Glutamatergic neuron (in vitro differentiated cells): Measurements from ENCODE around the gene TMEM129. TPM values are rescaled to one million over a fixed set of nuclear protein-coding genes. Genes with fewer than 3 reads are reported as not detected.

Experiments
- DNase-seq: peaks from one replicate; pipeline ENCODE4 v3.0.0; 2022
- H3K27ac Mint-ChIP-seq: one replicate; pipeline ENCODE4 v1.8.0; 2020; ENCODE audit warnings: mild to moderate bottlenecking, mixed read lengths, inconsistent platforms; ENCODE audit not compliant: unreplicated experiment
- H3K27me3 Mint-ChIP-seq: one replicate; pipeline ENCODE4 v1.8.0; 2020; ENCODE audit warnings: mild to moderate bottlenecking, moderate library complexity, mixed read lengths, inconsistent platforms; ENCODE audit not compliant: unreplicated experiment
- H3K36me3 Mint-ChIP-seq: one replicate; pipeline ENCODE4 v1.8.0; 2020; ENCODE audit warnings: mild to moderate bottlenecking, mixed read lengths, inconsistent platforms; ENCODE audit not compliant: unreplicated experiment
- H3K4me1 Mint-ChIP-seq: one replicate; pipeline ENCODE4 v1.8.0; 2020; ENCODE audit warnings: mild to moderate bottlenecking, low read depth, mixed read lengths, inconsistent platforms; ENCODE audit not compliant: unreplicated experiment
- H3K4me3 Mint-ChIP-seq: one replicate; pipeline ENCODE4 v1.8.0; 2020; ENCODE audit warnings: mild to moderate bottlenecking, mixed read lengths, inconsistent platforms; ENCODE audit not compliant: unreplicated experiment
- H3K9me3 Mint-ChIP-seq: one replicate; pipeline ENCODE4 v1.8.0; 2020; ENCODE audit warnings: mild to moderate bottlenecking, moderate library complexity, mixed read lengths, inconsistent platforms; ENCODE audit not compliant: unreplicated experiment
- CTCF ChIP-seq: fragments of 200-600 bp; sonication (generic); IDR thresholded peaks from one replicate; pipeline ENCODE4 v1.5.0; 2021; ENCODE audit not compliant: partially characterized antibody, unreplicated experiment
- total RNA-seq: library from RNA; stranded (reverse); fragmentation: NEBNext Ultra II Directional; extraction: Animal tissue kit (Norgen Biotek cat#: 25700); gene quantifications from one replicate; pipeline ENCODE4 v1.2.1, GENCODE V29; 2021; ENCODE audit not compliant: unreplicated experiment

The TMEM129 gene
- total RNA-seq, 1 donor from 2014 or later, result 23.8 TPM

DNA sequence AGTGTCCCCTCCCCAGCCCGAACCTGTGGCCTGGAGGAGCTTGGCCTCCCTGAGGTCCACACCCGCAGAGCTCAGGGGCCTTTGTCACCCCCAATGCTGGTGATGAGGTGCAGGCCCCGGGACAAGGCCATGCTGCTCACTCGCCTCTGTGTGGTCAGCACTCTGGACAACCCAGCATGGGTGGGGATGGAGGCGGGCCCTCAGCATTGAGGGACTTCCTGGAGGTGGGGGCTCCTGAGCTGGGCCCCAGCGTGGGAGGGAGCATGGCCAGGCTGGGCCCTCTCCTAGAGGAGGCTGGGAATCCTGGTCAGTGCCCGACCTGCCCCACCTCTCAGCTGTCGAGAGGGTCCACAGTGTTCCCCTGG, 30.8 kb upstream of the TMEM129 start:
- no peak overlapping the region for H3K27ac Mint-ChIP-seq
- H3K4me1 Mint-ChIP-seq, result no peaks in the 10 kb centered on the region
- no peaks in the 10 kb centered on the region for H3K36me3 Mint-ChIP-seq
- no peak for TF ChIP-seq CTCF
- no peak for DNase-seq
- no peak overlapping the region for H3K4me3 Mint-ChIP-seq
- peaks cover 2% of the 10 kb centered on the region for H3K9me3 Mint-ChIP-seq
- H3K27me3 Mint-ChIP-seq, result peaks cover 1% of the 10 kb centered on the region

GRCh38 chr4:1751155-1751918, 30.2 kb upstream of the TMEM129 start:
- Mint-ChIP-seq H3K9me3 (peaks cover 2% of the 10 kb centered on the region), H3K36me3 (no peaks in the 10 kb centered on the region), H3K4me1 (no peaks in the 10 kb centered on the region), H3K27me3 (peaks cover 1% of the 10 kb centered on the region), H3K27ac (no peak overlapping the region), H3K4me3 (no peak overlapping the region)
- TF ChIP-seq CTCF, result no peak
- no peak for DNase-seq

DNA sequence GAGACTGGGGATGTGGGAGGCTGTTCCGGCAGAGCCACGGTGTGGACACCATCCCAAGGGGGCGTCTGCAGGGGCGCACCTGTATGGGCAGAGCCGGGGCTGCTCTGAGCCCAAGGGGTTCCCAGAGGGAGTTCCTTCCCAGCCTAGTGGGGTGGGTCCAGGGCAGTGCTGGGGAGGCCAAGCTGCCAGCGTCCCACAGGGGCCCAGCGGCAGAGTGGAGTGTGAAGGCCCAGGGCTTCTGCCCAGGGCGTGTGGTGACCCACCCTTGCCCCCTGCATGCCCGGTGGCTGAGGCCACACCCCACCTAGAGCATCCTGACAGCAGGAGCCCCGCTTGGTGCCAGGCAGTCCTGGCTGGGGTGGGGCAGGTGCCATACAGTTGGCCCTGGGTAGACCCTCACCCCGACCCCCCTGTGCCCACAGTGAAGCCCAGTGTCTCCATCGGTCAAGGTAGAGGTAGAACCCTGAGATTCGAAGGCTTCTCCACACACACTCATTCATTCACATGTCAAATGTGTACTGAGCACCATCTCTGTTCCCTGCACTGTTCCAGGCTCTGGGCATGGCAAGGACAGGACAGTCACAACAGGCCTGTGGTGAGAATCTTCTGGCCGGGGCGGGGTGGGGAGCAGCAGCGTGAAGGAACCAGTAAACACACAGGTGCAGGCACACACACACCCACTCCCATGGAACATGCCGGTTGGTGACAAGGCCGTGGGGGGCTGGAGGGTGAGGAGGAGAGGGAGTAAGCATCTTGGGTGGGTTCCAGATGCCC, 29.4 kb upstream of the TMEM129 start:
- no peaks in the 10 kb centered on the region for H3K4me1 Mint-ChIP-seq
- no peak for TF ChIP-seq CTCF
- no peak for DNase-seq
- no peak overlapping the region for H3K27ac Mint-ChIP-seq
- no peaks in the 10 kb centered on the region for H3K36me3 Mint-ChIP-seq
- H3K4me3 Mint-ChIP-seq, result no peak overlapping the region
- peaks cover 2% of the 10 kb centered on the region for H3K9me3 Mint-ChIP-seq
- no peaks in the 10 kb centered on the region for H3K27me3 Mint-ChIP-seq

- Mint-ChIP-seq H3K27ac (no peak overlapping the region), H3K27me3 (no peaks in the 10 kb centered on the region), H3K4me3 (no peak overlapping the region), H3K9me3 (peaks cover 2% of the 10 kb centered on the region), H3K36me3 (no peaks in the 10 kb centered on the region), H3K4me1 (no peaks in the 10 kb centered on the region)
- DNase-seq, result no peak
- TF ChIP-seq CTCF, result no peak
Observed at GRCh38 chr4:1749826-1750225, 28.7 kb upstream of the TMEM129 start.

DNA sequence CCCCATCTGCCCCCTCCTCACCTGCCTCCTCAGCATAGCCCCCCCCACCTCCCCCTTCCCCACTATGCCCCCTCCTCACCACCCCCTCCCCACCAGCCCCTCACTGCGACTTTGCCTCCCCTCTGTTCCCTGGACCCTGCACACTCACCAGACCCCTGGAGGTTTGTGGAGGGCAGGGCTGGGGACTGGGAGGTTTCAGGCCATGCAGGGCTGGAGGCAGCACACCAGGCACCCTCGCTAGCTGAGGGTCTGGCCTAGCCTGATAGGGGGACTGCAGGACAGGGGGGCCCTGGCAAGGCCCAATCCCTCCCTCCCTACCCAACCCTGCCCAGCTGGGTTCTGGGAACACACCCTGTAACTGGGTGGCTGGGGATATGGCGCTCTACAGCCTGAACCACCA, 28.2 kb upstream of the TMEM129 start:
- no peak overlapping the region for H3K27ac Mint-ChIP-seq
- DNase-seq, result peak; percentile 61
- TF ChIP-seq CTCF, result no peak
- peaks cover under 1% of the 10 kb centered on the region for H3K9me3 Mint-ChIP-seq
- H3K4me1 Mint-ChIP-seq, result no peaks in the 10 kb centered on the region
- no peaks in the 10 kb centered on the region for H3K36me3 Mint-ChIP-seq
- H3K4me3 Mint-ChIP-seq, result no peak overlapping the region
- no peaks in the 10 kb centered on the region for H3K27me3 Mint-ChIP-seq
